Right lobe of liver (tissue), 6 donors: ENCODE data around the gene DUSP28. TPM values are rescaled to one million over a fixed set of nuclear protein-coding genes. Genes with fewer than 3 reads are reported as not detected.
A peak's percentile ranks its signal among the peaks of the same experiment; 100 is the strongest.

Source experiments
- ATAC-seq, 4 donors: fragments of 200-7000 bp; cut with Tn5 transposase; one replicate each; pipeline ENCODE4 v1.9.1; 2020; ENCODE audit warnings: mild to moderate bottlenecking in 4 of 4, moderate library complexity in 4 of 4
- DNase-seq, 3 donors: peaks; one replicate each; pipeline ENCODE4 v3.0.0-alpha.2; 2020
- H3K27ac ChIP-seq, 3 donors: fragments of 200-600 bp; one replicate each; pipeline ENCODE4 v1.8.0; 2022
- H3K27me3 ChIP-seq, 2 donors: fragments of 200-600 bp; one replicate each; pipeline ENCODE4 v1.8.0; 2022
- H3K36me3 ChIP-seq, 4 donors: fragments of 200-600 bp; sonication (generic) in 1 of 4; one replicate each; pipeline versions ENCODE4 v1.5.1 to v1.8.0; 2017 to 2022; ENCODE audit warnings: control low read depth in 1 of 4
- H3K4me1 ChIP-seq, 4 donors: fragments of 200-600 bp; sonication (generic) in 1 of 4; one replicate each; pipeline versions ENCODE4 v1.5.1 to v1.8.0; 2017 to 2022; ENCODE audit warnings: control low read depth in 1 of 4
- H3K4me3 ChIP-seq, 3 donors: fragments of 200-600 bp; one replicate each; pipeline ENCODE4 v1.8.0; 2022
- H3K9me3 ChIP-seq, 4 donors: fragments of 200-600 bp; sonication (generic) in 1 of 4; one replicate each; pipeline versions ENCODE4 v1.5.1 to v1.8.0; 2017 to 2022; ENCODE audit warnings: control low read depth in 1 of 4
- CTCF ChIP-seq, 4 donors: fragments of 200-600 bp in 3 of 4; fragments of 450-650 bp in 1 of 4; IDR thresholded peaks; one replicate each; pipeline versions ENCODE4 v1.5.1 to v1.8.0; 2016 to 2022; ENCODE audit warnings: antibody characterized with exemption in 4 of 4, mild to moderate bottlenecking in 2 of 4
- POLR2A ChIP-seq: fragments of 450-650 bp; IDR thresholded peaks from one replicate; pipeline ENCODE4 v1.6.1; 2017; ENCODE audit warnings: antibody characterized with exemption, mild to moderate bottlenecking
- WGBS: methylation state at CpG from one replicate; pipeline ENCODE4 v1.1.6; 2018; ENCODE audit warnings: low coverage, low lambda C conversion rate; ENCODE audit not compliant: insufficient coverage; ENCODE audit errors: missing lambda C conversion rate; 5-methylcytosine and 5-hydroxymethylcytosine counted together
- intact Hi-C, 2 donors: fragments of 100-400 bp; cut with DNase I; formaldehyde crosslinking; loops; one replicate each; pipeline versions ENCODE4 v1.11.2 to v1.14.1; 2022
- total RNA-seq, 6 experiments: library from RNA; depleted of rRNA in 2 of 6; stranded (reverse); fragments of >200 nt in 2 of 6; fragmentation: NEBNext Ultra II Directional in 3 of 6; extraction: Animal tissue kit (Norgen Biotek cat#: 25700) in 3 of 6; gene quantifications; one replicate each; pipeline versions ENCODE4 v1.1.0 to v1.2.4, GENCODE V29; 2016 to 2023
- donor health status: DM: no; HTN: yes; CAD: no.
- donor health status: DM: no; HTN: no; CAD: no.
- donor health status: DM: no; HTN: no; CAD: no.
- donor health status: DM: no; HTN: yes; CAD: no.
- donor health status: DM: no; HTN: yes; CAD: no.

Gene DUSP28
- total RNA-seq, 6 experiments from 2014 or later, result 1.3 to 3.5 (median 2.1) TPM

GRCh38 chr2:240583774-240584173 lies 23.6 kb downstream of the DUSP28 start:
- Histone ChIP-seq H3K36me3 (no peaks in the 10 kb centered on the region), H3K4me1 (peaks cover 0 to 43% (median 20%) of the 10 kb centered on the region in 4 donors), H3K4me3 (no peak overlapping the region), H3K27me3 (no peaks in the 10 kb centered on the region), H3K27ac (no peak overlapping the region), H3K9me3 (no peaks in the 10 kb centered on the region)
- TF ChIP-seq CTCF (IDR thresholded peaks at IDR 0.05) (no peak), POLR2A (no peak)
- intact Hi-C loops, result no loop called here
- no CpG with 5 or more reads among the region's 4 CpGs for WGBS
- ATAC-seq, result no peak
- no peak for DNase-seq

- DNase-seq (peak in 2 of 3 donors; percentile 14 to 15), ATAC-seq (no peak)
- Histone ChIP-seq H3K4me1 (peaks cover 0 to 35% (median 17%) of the 10 kb centered on the region in 4 donors), H3K36me3 (no peaks in the 10 kb centered on the region), H3K9me3 (no peaks in the 10 kb centered on the region), H3K27me3 (no peaks in the 10 kb centered on the region), H3K4me3 (no peak overlapping the region), H3K27ac (no peak overlapping the region)
- intact Hi-C loops, result no loop called here
- WGBS, result 80% methylated on average over 1 of the region's 4 CpGs
- no peak for TF ChIP-seq CTCF (IDR thresholded peaks at IDR 0.05)
- TF ChIP-seq POLR2A, result no peak
Measured at GRCh38 chr2:240584486-240585031, 24.4 kb downstream of the DUSP28 start.

- H3K4me3 ChIP-seq, result peak overlapping the region; percentile 94 to 99 (median 97)
- H3K4me1 ChIP-seq, result peaks cover 0 to 36% (median 14%) of the 10 kb centered on the region in 4 donors
- WGBS, result 78% methylated on average over 4 of the region's 6 CpGs
- no peaks in the 10 kb centered on the region for H3K27me3 ChIP-seq
- no peak for DNase-seq
- intact Hi-C loops, result no loop called here
- no peak overlapping the region for H3K27ac ChIP-seq
- H3K9me3 ChIP-seq, result no peaks in the 10 kb centered on the region
- no peaks in the 10 kb centered on the region for H3K36me3 ChIP-seq
- TF ChIP-seq CTCF (IDR thresholded peaks at IDR 0.05) (no peak), POLR2A (no peak)
- ATAC-seq, result no peak
Measured at GRCh38 chr2:240585101-240585500, 24.9 kb downstream of the DUSP28 start.

GRCh38 chr2:240585681-240586197 lies 25.6 kb downstream of the DUSP28 start:
- DNase-seq (peak in 2 of 3 donors; percentile 21 to 48), ATAC-seq (no peak)
- H3K4me1 ChIP-seq, result peaks cover 0 to 30% (median 11%) of the 10 kb centered on the region in 4 donors
- H3K9me3 ChIP-seq, result no peaks in the 10 kb centered on the region
- H3K36me3 ChIP-seq, result peaks cover 0 to under 1% (median 0%) of the 10 kb centered on the region in 4 donors
- H3K4me3 ChIP-seq, result peak overlapping the region; percentile 94 to 99 (median 97)
- intact Hi-C loops, result no loop called here
- TF ChIP-seq POLR2A (no peak), CTCF (IDR thresholded peaks at IDR 0.05) (no peak)
- peak overlapping the region; percentile 93 to 97 (median 96) for H3K27ac ChIP-seq
- no peaks in the 10 kb centered on the region for H3K27me3 ChIP-seq
- 1% methylated on average over 14 of the region's 20 CpGs for WGBS
